GM21423 (cell line): ENCODE results near the gene RELA.

Source experiments
- ATAC-seq: cut with Tn5 transposase; IDR thresholded peaks from one replicate; pipeline ENCODE4 v1.9.1; 2021; ENCODE audit warnings: mild to moderate bottlenecking, moderate library complexity; ENCODE audit not compliant: unreplicated experiment

Gene RELA

GRCh38 chr11:65615229-65615949, 47.3 kb downstream of the RELA start, which contains the start of gene PCNX3:
Gene PCNX3, plus strand, starts transcription at chr11:65615776. Its CDS starts 536 bp downstream, at chr11:65616312.
- ATAC-seq, result peak; percentile 76

DNA sequence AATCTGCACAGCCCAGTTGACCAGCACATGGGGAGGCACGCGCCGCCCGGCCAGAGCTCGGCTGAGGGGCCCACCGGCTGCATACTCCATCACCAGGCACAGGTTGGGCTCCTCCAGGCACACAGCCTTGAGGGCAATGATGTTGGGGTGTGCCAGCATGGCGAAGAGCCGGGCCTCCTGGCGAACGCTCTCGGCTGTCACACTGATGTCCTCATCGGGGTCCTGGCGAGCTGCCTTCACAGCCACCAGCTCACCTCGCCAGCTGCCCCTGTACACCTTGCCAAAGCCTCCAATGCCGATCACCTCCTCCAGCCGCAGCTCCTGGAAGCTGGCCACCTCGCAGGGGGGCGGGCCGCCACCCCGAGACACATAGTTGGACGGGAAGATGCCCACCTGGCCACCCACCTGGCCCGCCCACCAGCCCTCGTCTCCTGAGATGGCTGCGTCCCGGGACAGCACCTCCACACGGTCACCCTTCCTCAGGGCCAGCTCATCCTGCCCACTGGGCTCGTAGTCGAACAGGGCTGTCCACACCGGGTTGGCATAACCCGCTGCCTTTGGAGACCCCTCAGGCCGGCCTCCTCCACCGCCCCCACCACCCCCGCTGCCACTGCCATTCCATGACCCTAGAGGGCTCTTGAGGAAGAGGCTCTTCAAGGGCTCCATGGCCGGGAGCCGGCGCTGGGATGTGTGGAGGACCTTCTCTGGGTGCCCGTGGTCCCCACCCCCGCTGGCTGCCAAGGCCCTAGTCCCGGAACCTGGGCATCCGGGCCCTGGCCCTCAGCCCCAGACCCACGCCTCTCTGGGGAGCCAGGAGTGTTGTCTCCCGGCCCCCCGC, 49.4 kb downstream of the RELA start:
- ATAC-seq, result no peak

- no peak for ATAC-seq
These were observed 50.0 kb downstream of the RELA start for GRCh38 chr11:65612691-65613090.

DNA sequence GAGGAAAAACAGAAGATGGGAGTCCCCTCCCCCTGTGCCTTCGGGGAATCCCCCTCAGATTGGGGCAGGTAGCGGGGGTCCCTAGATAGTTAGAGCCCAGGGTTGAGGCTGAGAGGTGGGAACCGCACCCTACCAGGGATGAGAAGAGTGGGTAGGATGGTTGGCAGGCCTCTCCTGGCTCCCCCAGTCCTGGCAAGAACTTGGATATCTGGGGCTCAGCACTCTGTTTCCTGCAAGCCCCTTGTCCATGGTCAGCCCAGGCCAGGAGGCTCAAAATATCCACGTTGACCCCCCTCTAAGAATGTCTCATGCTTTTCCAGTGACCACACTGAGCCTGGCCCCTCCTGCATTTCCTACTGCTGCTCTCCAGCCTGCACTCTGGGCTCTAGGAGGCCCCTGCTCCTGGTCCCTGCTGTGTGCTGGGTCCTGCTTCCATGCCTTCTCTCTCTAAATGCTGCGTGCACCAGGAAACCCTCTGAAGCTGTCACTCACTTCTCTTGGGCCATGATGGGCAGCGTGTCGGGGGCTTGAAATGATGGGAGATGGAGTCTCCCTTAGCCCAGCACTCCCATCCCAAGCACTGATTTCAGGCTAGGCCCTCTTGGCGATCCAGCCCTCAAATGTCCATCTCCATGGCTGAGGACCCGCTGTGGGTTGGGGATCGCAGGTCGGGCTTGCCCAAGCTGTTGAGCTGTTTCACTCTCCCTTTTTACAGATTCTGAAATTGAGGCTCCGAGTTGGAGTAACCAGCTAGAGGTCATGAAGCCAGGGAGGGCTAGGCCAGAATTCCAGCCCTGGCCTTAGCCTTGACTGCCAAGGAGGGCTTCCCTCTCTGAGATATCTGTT, 50.7 kb downstream of the RELA start:
- ATAC-seq, result no peak

GRCh38 chr11:65611028-65611757, 51.5 kb downstream of the RELA start:
- no peak for ATAC-seq

GRCh38 chr11:65610404-65610803, 52.3 kb downstream of the RELA start:
- ATAC-seq, result no peak

DNA sequence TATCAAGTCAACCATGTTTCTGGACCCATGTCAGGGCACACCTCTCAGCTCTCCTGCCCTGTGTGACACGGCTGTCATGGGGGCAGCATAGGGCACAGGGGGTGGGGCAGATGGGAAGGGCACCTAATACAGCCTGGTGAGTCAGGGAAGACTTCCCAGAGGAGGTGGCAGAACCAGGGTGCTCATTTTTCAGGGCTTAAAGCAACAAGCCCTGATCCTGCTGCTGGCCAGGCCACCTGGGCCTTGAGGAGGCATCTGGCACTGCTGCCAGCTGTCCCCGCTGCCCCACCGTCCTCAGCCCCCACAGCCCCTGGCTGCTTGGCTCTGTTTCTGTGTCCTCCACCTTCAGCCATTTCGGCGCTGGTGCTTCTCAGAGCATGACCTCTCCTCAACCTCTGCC, 53.1 kb downstream of the RELA start:
- no peak for ATAC-seq

GRCh38 chr11:65609229-65609628, 53.5 kb downstream of the RELA start:
- ATAC-seq, result no peak

DNA sequence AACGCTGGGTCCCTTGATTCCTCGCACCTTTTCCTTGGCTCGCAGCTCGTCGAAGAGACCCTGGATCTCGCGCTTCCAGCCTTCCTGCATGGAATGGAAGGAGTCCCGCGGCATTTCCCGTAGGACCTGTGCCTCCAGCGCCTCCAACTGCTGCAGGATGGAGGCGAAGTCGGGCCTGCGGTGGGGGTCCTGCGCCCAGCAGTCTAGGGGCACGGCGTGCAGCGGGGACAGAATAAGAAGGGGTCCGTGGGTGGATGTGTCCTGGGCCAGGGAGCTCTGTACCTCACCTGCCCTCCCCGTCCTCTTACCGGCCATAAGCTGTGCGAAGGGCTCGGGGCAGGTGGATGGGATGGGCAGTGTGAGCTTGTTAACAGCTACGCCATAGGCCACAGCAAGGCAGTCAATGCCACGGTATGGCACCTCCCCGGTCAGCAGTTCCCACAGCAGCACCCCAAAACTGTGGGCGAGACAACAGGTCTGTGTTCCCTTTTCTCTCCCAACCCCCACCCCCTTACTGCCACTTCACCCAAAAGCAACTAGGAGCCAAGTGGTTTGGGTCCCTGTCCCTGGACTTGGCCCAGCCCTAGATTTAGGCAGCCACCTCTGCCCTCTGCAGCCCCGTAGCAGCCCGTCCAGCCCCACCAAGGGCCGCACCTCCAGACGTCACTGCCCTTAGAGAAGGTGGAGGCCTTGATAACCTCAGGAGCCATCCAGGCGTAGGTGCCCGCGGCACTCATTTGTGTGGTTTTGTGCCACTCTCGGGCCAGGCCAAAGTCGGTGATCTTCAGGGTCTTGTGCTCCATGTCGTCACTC, 54.9 kb downstream of the RELA start:
- no peak for ATAC-seq

DNA sequence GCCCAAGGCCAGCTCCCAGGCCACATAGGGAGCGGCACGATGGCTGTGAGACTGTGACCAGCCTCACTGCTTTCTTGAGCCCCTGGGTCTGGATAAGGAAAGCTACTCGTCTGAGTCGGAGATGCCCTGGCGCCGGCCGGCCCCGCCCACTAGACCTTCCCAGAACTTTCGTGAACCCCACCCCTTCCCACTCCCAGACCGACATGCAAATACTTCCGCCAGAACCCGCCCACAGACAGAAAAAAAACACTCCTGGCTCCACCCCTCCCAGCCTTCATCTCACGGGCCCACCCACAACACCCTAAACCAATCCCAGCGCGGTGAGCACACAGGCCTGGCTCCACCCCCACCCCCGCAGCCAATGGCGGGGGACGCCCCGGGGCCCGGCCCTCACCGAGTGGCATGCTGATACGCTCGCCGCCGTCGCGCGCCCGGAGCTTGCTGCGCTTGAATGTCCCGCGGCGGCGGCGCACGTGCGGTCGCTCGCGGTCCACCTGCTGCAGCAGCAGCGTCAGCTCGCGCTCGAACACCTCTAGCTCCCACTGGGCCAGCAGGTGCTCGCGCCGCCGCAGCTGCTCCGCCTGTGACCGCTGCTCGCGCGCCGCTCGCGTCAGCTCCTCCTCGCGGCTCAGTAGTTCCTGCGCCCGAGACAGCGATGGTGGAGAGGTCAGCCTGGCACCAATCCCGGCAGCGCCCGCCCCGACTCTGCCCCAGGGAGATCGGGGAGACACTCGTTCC, 55.7 kb downstream of the RELA start:
- ATAC-seq, result no peak

DNA sequence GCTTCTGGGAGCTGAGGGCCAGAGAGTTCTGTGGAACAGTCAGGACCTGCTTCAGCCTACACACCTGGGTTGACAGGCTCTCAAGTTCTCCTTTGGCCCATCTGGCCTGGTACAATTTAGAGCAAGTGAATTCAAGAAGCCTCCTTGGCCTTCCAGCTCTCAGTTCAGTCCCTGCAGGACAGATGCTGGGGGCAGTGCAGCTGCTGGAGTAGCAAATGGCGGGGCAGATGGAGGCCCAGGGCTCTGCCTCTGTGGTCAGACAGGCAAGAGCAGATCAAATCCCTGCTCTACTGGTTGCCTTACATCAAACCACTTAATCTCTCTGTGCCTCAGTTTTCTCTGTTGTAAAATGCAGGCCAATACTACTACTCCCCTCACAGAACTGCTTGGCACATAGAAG, 58.5 kb downstream of the RELA start:
- no peak for ATAC-seq
